Stimulated activated CD4-positive, alpha-beta T cell treated with anti-CD3 and anti-CD28 coated beads, Interleukin-12 subunit alpha, Interleukin-12 subunit beta, amount 100 ng/mL, for 48 hours (primary cell): ENCODE results near the gene RNF157.
A peak's percentile ranks its signal among the peaks of the same experiment; 100 is the strongest.
"Not testable (repeated sequence)": the region's sequence is repeated elsewhere in the genome, so short reads cannot be mapped to it uniquely, and the experiment has no call there.

Experiments
- DNase-seq, 3 donors: peaks; one replicate each; pipeline ENCODE4 v3.0.0-alpha.2; 2020; ENCODE audit warnings: low read depth in 2 of 3, low spot score in 1 of 3

Gene RNF157

GRCh38 chr17:76255801-76256429, 15.6 kb upstream of the RNF157 start:
- no peak for DNase-seq

GRCh38 chr17:76254275-76254674, 14.0 kb upstream of the RNF157 start:
- DNase-seq = no peak

- no peak for DNase-seq
These were observed 13.5 kb upstream of the RNF157 start for GRCh38 chr17:76253841-76254240.

GRCh38 chr17:76252967-76253766, 12.9 kb upstream of the RNF157 start:
- DNase-seq = not testable (repeated sequence)

- no peak for DNase-seq
These were observed 12.0 kb upstream of the RNF157 start for GRCh38 chr17:76252040-76252954.

GRCh38 chr17:76251478-76252039, 11.3 kb upstream of the RNF157 start:
- DNase-seq = no peak

GRCh38 chr17:76250141-76250540, 9.8 kb upstream of the RNF157 start:
- DNase-seq = no peak

GRCh38 chr17:76248013-76248782, 7.9 kb upstream of the RNF157 start:
- DNase-seq = no peak

GRCh38 chr17:76247304-76247703, 7.0 kb upstream of the RNF157 start:
- DNase-seq = no peak

- peak in 2 of 3 donors; percentile 52 to 56 for DNase-seq
These were observed 6.1 kb upstream of the RNF157 start for GRCh38 chr17:76246080-76247066.

GRCh38 chr17:76244721-76245120, 4.4 kb upstream of the RNF157 start:
- DNase-seq = not testable (repeated sequence)

GRCh38 chr17:76243826-76244679, 3.8 kb upstream of the RNF157 start:
- DNase-seq = no peak

- DNase-seq = no peak
These were observed 1.5 kb upstream of the RNF157 start for GRCh38 chr17:76241691-76242255.

GRCh38 chr17:76241204-76241538, 878 bp upstream of the RNF157 start:
- no peak for DNase-seq

- DNase-seq = no peak
These were observed 587 bp downstream of the RNF157 start for GRCh38 chr17:76239538-76240274.

- no peak for DNase-seq
These were observed 1.3 kb downstream of the RNF157 start for GRCh38 chr17:76238847-76239537.

GRCh38 chr17:76237859-76238313, 2.4 kb downstream of the RNF157 start:
- DNase-seq = no peak
